ENCODE data around the gene SOCS3. TPM values are rescaled to one million over a fixed set of nuclear protein-coding genes. Genes with fewer than 3 reads are reported as not detected.
A peak's percentile ranks its signal among the peaks of the same experiment; 100 is the strongest.

The SOCS3 gene
- total RNA-seq, 2 experiments from 2014 or later, result 22.2 to 24.4 TPM

DNA sequence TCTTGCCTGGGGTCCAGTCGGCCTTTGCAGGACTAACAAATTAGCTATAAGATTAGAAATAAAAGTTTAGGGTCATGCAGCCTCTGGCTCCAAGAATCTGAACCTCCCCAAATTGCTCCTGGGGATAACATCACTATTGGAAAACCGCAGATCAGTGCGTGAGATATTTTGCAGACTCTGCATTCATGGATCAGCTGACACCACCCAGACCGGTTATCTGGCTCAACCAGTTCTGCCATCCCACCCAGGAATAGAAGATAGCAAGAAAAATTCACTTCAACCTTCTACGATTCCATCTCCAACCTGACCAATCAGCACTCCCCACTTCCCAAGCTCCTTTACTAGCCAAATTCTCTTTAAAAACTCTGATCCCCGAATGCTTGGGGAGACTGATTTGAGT lies 14.3 kb upstream of the SOCS3 start:
- POLR2A ChIA-PET, result no interaction called here
- Mint-ChIP-seq H3K4me3 (no peak overlapping the region), H3K9me3 (no peaks in the 10 kb centered on the region), H3K36me3 (ENCODE audit: low read depth) (peaks cover 4% of the 10 kb centered on the region), H3K27ac (no peak overlapping the region), H3K4me1 (peaks cover 8% of the 10 kb centered on the region), H3K27me3 (no peaks in the 10 kb centered on the region)
- no peak for DNase-seq
- CTCF ChIA-PET, result interaction anchor here (0.6 to 7.0 kb wide), 4 partner anchors 8 to 395 kb away, joined by 3 to 56 read pairs (median 16); no protein-coding TSS in a partner anchor

DNA sequence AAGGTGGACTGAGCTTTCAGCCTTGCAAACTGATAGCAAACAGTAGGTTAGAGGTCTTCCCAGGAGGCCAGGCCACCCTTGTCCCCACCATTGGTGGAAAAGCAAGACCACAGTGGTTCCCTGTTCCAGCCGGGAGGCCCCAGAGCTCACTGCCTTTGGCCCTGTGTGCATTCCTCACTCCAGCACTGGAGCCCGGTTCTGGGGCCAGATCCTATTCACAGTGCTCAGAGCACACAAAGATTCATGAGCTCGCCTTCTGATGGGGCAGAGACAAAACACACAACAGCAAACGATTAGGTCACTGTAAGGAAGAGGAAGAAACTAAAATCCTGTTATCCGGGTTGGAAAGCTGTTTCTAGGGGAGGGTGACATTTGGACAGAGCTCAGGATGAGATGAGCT lies 13.0 kb upstream of the SOCS3 start:
- Mint-ChIP-seq H3K27me3 (peaks cover 2% of the 10 kb centered on the region), H3K36me3 (ENCODE audit: low read depth) (no peaks in the 10 kb centered on the region), H3K4me1 (peaks cover 4% of the 10 kb centered on the region), H3K9me3 (no peaks in the 10 kb centered on the region), H3K27ac (no peak overlapping the region), H3K4me3 (no peak overlapping the region)
- ChIA-PET POLR2A (interaction anchor here (0.6 kb wide), 1 partner anchor 9 kb away, joined by 4 read pairs; no protein-coding TSS in a partner anchor), CTCF (interaction anchor here (1.1 to 7.0 kb wide), 3 partner anchors 7 to 12 kb away, joined by 6 to 56 read pairs (median 29); no protein-coding TSS in a partner anchor)
- no peak for DNase-seq

DNA sequence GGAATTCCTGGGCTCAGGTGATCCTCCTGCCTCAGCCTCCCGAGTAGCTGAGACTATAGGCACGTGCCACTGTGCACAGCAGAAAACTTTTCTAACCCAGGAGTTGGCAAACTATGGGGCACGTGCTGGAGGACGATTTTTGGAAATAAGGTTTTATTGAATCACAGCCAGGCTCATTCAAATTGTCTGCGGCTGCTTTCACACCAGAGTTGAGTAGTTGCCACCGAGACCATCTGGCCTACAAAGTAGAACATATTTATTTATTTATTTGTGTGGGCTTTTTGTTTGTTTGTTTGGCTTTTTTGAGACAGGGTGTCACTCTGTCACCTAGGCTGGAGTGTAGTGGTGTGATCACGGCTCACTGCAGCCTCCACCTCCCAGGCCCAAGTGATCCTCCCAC lies 11.2 kb upstream of the SOCS3 start:
- Mint-ChIP-seq H3K27ac (no peak overlapping the region), H3K4me1 (no peaks in the 10 kb centered on the region), H3K36me3 (ENCODE audit: low read depth) (no peaks in the 10 kb centered on the region), H3K9me3 (no peaks in the 10 kb centered on the region), H3K27me3 (peaks cover 2% of the 10 kb centered on the region), H3K4me3 (no peak overlapping the region)
- POLR2A ChIA-PET, result no interaction called here
- no peak for DNase-seq
- CTCF ChIA-PET, result interaction anchor here (0.6 to 7.0 kb wide), 2 partner anchors 9 to 188 kb away, joined by 3 to 56 read pairs; no protein-coding TSS in a partner anchor

DNA sequence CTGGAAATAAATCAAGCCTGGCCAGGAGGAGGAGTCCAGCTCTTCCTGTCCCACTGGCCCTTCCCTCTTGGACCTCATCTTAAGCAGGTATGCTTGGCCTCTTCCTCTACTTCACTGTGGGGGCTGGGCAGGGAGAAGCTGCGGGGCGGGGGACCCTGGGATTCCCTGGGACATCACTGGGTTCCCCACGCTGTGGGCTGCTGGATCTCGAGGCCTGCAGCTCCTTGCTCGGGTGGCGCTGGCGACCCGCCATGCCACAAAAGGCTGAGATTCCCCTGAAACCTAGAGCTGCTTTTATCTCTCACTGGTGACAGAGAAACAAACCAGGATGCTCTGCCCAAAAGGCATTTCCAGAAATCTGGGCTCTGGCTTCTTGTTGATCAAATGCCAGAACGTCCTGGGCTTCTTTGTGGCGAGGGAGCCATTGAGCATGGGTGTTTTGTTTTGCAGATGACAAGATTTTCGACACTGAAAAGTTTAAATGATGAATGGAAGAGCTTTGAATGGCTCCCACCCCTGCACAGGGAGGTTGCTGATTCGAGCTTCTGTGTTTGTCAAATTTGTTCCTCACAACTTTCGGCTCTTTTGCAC lies 10.0 kb upstream of the SOCS3 start:
- no peak for DNase-seq
- Mint-ChIP-seq H3K27me3 (peaks cover 2% of the 10 kb centered on the region), H3K4me1 (peaks cover 3% of the 10 kb centered on the region), H3K27ac (no peak overlapping the region), H3K36me3 (ENCODE audit: low read depth) (no peaks in the 10 kb centered on the region), H3K9me3 (no peaks in the 10 kb centered on the region), H3K4me3 (no peak overlapping the region)
- CTCF ChIA-PET, result interaction anchor here (0.6 to 7.0 kb wide), 7 partner anchors 8 to 53 kb away, joined by 3 to 56 read pairs (median 4); partner anchors contain the start of gene PGS1
- POLR2A ChIA-PET, result no interaction called here

DNA sequence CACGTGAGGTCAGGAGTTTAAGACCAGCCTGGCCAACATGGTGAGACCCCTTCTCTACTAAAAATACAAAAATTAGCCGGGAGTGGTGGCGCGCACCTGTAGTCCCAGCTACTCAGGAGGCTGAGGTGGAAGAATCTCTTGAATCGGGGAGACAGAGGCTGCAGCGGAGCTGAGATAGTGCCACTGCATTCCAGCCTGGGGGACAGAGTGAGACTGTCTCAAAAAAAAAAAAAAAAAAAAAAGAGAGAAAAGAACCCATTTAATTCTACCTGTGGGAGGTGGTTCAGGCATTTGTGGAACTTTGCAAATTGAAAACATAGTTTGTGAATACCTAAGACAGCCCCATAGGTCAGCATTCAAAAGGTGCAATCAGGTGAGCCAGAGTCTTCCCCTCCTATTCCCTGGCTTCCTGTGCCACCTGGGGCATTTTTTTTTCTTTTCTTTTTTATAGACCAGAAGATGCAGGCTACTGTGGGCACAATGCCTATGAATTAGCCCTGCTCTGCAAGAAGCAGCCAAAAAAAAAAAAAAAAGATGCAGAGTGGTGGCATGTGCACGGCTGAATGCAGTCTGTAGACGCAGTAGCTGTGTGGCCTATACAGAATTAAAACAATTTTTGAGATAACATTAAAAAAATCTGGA lies 9.1 kb upstream of the SOCS3 start:
- H3K4me1 Mint-ChIP-seq, result peaks cover 10% of the 10 kb centered on the region
- H3K27ac Mint-ChIP-seq, result no peak overlapping the region
- H3K36me3 Mint-ChIP-seq (ENCODE audit: low read depth), result no peaks in the 10 kb centered on the region

DNA sequence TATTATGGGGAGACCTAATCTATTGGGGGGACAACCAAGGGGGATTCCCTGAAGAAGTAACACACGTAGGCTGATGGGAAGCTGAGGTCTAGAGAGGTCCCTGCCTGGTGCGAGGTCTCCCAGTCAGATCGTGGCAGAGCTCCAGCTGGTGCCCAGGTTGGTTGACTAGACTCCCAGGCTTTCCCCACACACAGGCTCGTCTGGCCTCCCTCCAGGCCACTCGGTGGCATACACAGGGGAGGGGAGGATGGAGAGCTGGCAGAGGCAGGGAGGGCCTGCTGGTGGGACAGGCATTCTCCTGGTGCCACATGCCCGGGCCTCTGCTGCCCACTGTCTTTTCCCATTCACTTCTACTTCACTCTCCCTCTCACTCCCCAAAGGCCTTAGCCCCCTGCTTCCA lies 8.5 kb upstream of the SOCS3 start:
- POLR2A ChIA-PET, result no interaction called here

More for the DNA sequence above, 9.1 kb upstream of the SOCS3 start:
- no peak for DNase-seq
- ChIA-PET POLR2A (no interaction called here), CTCF (interaction anchor here (1.1 to 7.0 kb wide), 6 partner anchors 7 to 54 kb away, joined by 3 to 56 read pairs (median 4); partner anchors contain the start of gene PGS1)
- Mint-ChIP-seq H3K9me3 (no peaks in the 10 kb centered on the region), H3K27me3 (peaks cover 2% of the 10 kb centered on the region), H3K4me3 (no peak overlapping the region)

DNA sequence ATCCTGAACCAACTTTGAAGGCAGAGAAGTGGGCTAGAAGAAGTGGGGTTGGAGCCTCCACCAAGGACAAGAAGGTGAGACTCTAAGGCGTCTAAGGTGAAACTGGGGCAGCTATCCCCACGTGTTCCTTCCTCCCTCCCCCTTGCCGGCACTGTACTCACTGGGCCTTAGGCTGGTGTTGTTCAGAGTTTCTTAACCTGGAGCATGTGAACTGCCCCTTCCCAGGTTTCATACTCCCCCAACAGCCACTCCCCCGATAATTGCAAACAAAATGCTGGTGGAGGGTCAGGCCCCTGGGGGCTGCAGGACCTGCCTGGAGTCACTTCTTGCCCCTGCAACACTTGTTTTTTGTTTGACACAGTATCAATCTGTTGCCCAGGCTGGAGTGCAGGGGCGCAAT lies 7.3 kb upstream of the SOCS3 start:
- Mint-ChIP-seq H3K27ac (no peak overlapping the region), H3K9me3 (no peaks in the 10 kb centered on the region), H3K36me3 (ENCODE audit: low read depth) (no peaks in the 10 kb centered on the region), H3K4me1 (peaks cover 12% of the 10 kb centered on the region), H3K4me3 (no peak overlapping the region), H3K27me3 (peaks cover 5% of the 10 kb centered on the region)
- ChIA-PET POLR2A (no interaction called here), CTCF (interaction anchor here (1.6 to 4.6 kb wide), 2 partner anchors 8 to 45 kb away, joined by 4 to 29 read pairs; no protein-coding TSS in a partner anchor)
- no peak for DNase-seq

More for the DNA sequence above, 8.5 kb upstream of the SOCS3 start:
- H3K4me3 Mint-ChIP-seq, result no peak overlapping the region
- H3K27ac Mint-ChIP-seq, result no peak overlapping the region
- no peak for DNase-seq
- peaks cover 12% of the 10 kb centered on the region for H3K4me1 Mint-ChIP-seq
- no peaks in the 10 kb centered on the region for H3K36me3 Mint-ChIP-seq (ENCODE audit: low read depth)
- CTCF ChIA-PET, result interaction anchor here (1.3 to 4.6 kb wide), 2 partner anchors 7 to 10 kb away, joined by 4 to 29 read pairs; no protein-coding TSS in a partner anchor
- H3K27me3 Mint-ChIP-seq, result peaks cover 2% of the 10 kb centered on the region
- no peaks in the 10 kb centered on the region for H3K9me3 Mint-ChIP-seq

DNA sequence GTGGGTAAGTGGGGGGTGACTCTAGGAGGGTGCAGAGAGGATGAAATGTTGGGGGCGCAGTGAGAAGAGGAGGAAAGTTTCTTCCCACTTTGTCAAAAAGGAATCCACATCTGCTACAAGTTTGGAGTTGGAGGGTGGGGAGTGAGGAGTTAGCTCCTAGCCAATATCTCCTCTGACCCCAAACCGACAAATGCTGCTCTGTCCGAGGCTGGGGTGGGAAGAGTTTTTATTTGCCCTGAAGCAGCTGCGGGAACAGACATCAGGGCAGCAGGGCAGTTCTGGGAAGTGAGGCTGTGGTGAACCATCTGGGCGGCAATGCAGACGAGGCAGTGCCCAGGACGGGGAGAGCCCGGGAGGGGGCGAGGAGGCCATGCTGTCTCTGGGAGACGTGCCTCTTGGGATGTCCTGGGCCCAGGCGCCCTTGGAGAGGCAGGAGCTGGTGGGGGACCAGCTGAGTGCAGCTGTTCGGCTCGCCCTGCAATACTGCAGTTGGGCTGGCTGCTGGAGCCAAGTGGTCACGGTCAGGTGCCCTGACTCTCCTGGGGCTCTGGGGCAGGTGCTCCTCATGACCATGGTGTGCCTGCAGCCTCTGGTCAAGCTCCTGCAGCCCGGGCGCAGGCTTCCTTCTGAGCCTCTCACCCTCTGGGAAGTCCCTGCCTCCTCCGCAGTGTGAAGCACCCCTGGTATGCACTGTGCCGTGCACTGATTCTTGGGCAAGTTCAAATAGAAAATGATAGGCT lies 6.4 kb upstream of the SOCS3 start:
- H3K4me1 Mint-ChIP-seq, result peaks cover 12% of the 10 kb centered on the region
- H3K36me3 Mint-ChIP-seq (ENCODE audit: low read depth), result no peaks in the 10 kb centered on the region
- ChIA-PET POLR2A (no interaction called here), CTCF (interaction anchor here (0.6 to 4.6 kb wide), 5 partner anchors 9 to 368 kb away, joined by 4 to 29 read pairs (median 4); no protein-coding TSS in a partner anchor)
- no peak overlapping the region for H3K4me3 Mint-ChIP-seq
- DNase-seq, result no peak
- no peak overlapping the region for H3K27ac Mint-ChIP-seq
- peaks cover 5% of the 10 kb centered on the region for H3K27me3 Mint-ChIP-seq
- H3K9me3 Mint-ChIP-seq, result no peaks in the 10 kb centered on the region

DNA sequence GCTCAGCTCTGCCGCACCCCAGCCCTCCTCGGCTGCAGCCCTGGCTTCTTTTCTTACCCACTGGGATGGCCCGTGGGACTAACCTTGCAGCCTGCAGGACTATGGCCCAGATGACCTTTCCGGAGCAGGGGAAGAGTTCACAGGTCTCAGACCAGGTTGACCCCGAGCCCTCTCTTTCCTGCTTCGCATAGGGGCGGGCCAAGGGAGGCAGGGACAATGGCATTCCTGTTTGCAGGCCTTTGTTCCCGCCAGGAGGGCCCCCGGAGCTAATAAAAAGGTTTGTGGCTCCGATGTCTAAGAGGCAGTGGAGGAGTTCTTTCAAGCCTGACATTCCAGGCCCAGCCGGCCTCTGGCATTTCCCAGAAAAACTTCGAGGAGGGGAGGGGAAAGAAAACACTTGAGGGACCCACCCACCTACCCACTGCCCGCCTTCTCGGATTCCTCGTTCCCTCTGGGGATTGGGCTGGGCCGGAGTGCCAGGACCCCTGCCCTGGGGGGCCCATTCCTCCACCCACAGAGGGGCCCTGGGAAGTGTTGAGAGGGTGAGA lies 5.8 kb upstream of the SOCS3 start:
- POLR2A ChIA-PET, result no interaction called here
- Mint-ChIP-seq H3K4me1 (peaks cover 19% of the 10 kb centered on the region), H3K27ac (no peak overlapping the region), H3K36me3 (ENCODE audit: low read depth) (no peaks in the 10 kb centered on the region), H3K27me3 (peaks cover 5% of the 10 kb centered on the region), H3K9me3 (no peaks in the 10 kb centered on the region), H3K4me3 (no peak overlapping the region)
- CTCF ChIA-PET, result interaction anchor here (1.0 to 4.6 kb wide), 6 partner anchors 9 to 114 kb away, joined by 3 to 29 read pairs (median 4); no protein-coding TSS in a partner anchor
- DNase-seq, result no peak

DNA sequence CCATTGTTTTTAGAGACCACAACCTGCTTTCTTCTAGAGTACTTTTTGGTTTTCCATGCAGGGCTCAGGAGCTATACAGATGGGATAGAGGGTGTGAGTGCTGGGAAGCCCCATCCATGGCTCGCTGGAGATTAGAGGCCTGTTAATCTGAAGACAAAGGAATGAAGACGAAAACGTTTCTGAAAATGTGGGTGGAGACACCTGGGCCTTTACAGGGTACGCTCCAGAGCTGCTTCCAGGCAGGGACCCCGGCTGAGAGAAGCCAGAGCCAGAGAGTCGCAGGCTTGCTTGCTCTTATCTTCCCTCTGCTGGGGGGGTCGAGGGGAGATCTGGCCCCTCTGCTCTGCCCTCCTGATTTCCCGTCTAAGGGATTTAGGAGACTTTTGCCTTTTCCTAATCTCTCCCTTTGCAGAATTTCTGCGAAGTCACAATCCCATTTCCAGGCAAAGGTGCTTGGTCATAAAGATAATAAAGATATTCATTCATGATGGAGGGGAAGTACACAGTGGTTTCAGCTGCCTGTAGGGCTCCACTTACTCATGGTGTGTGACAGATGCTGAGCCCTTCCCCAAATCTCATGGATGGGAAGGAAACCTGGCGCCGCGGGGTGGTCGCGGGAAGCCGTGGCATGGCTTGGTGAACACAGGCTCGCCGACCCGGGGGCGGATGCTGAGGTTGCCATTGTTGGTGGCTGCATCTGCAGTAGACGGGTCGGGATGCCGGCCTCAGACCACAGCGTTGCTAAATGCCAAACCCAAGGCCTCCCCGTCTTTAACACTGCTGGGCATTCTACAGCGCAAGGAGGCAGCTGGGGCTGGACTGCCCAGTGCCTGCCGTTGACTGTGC lies 4.8 kb upstream of the SOCS3 start:
- DNase-seq, result no peak
- Mint-ChIP-seq H3K4me3 (no peak overlapping the region), H3K9me3 (no peaks in the 10 kb centered on the region)

DNA sequence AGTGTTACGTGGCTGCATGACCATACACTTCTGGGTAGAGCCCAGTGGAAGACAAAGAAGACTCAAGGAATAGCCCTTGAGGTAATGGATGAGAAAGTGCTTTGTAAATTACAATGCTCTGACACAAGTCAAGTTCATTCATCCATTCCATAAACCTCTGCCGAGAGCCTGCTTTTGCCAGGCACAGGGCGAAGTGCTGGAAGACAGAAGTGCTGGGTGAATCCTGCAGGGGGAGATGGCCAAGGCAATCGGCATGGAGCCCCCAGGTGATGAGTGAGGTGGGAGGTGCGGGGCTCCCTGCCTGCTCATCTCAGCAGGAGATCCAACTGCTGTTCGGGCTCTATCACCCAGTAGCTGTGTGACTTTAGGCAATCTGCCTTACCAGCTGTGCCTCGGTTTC lies 2.8 kb upstream of the SOCS3 start:
- Mint-ChIP-seq H3K36me3 (ENCODE audit: low read depth) (peaks cover 12% of the 10 kb centered on the region), H3K27me3 (peaks cover 3% of the 10 kb centered on the region), H3K9me3 (no peaks in the 10 kb centered on the region), H3K27ac (no peak overlapping the region), H3K4me1 (peaks cover 28% of the 10 kb centered on the region), H3K4me3 (no peak overlapping the region)
- no peak for DNase-seq
- CTCF ChIA-PET, result interaction anchor here (0.6 to 3.5 kb wide), 11 partner anchors 10 to 112 kb away, joined by 3 to 56 read pairs (median 5); partner anchors contain the start of gene PGS1
- POLR2A ChIA-PET, result no interaction called here

More for the DNA sequence above, 4.8 kb upstream of the SOCS3 start:
- ChIA-PET POLR2A (interaction anchor here (0.6 kb wide), 1 partner anchor 165 kb away, joined by 3 read pairs; no protein-coding TSS in a partner anchor), CTCF (interaction anchor here (0.9 to 4.6 kb wide), 11 partner anchors 10 to 113 kb away, joined by 3 to 29 read pairs (median 5); partner anchors contain the start of gene PGS1)
- H3K27me3 Mint-ChIP-seq, result peaks cover 5% of the 10 kb centered on the region
- H3K36me3 Mint-ChIP-seq (ENCODE audit: low read depth), result no peaks in the 10 kb centered on the region
- H3K27ac Mint-ChIP-seq, result peak overlapping the region; percentile 68
- H3K4me1 Mint-ChIP-seq, result peaks cover 19% of the 10 kb centered on the region

All from activated CD4-positive, alpha-beta T cell treated with anti-CD3 and anti-CD28 coated beads, Interleukin-2, amount 10 ng/mL, durations not matched to agents 7 days and 5 days (primary cell).